GM21723 (cell line): ENCODE measurements around the gene P2RX6.

ENCODE experiments used
- ATAC-seq: cut with Tn5 transposase; IDR thresholded peaks from one replicate; pipeline ENCODE4 v1.9.1; 2021; ENCODE audit warnings: mild to moderate bottlenecking, moderate library complexity; ENCODE audit not compliant: unreplicated experiment

P2RX6 gene

DNA sequence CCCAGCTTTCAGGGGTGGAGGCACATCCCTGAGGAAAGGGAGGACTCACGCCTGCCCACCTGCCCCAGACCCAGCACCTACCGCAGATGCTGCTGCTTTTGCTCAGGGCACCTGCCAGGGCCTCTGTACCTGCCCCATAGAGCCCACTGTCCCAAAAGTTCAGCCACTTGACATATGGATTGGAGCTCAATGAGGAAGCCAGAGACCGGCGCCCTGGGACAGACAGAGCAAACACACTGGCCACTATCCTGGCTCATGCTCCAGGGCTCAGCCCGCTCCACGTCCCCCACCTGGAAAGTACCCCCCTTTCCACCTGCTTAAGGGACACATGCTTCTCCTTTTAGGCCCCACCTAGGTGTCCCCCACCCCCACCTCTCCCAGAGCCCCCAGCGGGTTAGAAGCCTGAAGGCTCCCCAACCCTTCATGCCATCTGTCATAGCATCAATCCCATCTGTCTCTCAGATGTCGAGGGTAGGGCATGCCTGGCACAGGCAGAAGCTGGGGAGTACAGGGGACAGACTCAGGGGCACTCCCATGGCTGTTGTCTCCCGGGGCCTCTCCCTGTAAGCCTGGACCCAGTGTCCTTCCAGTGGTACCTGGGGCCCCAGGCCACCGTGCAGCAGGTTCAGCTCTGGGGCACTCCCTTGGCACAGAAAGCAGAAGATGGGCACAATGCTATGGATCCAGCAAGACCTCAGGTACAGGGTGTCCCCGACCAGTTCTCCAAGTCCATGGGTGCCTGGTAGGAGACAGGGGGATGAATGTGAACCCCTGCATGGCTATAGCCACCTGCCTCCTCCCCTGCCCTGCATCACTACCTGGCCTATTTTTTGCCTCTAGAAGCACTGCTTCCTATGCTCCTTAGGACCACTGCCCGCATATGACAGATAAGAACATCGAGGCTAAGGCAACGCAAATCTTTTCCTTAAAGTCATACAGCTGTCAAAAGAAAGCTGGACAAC lies 2.2 kb upstream of the P2RX6 start:
- no peak for ATAC-seq

DNA sequence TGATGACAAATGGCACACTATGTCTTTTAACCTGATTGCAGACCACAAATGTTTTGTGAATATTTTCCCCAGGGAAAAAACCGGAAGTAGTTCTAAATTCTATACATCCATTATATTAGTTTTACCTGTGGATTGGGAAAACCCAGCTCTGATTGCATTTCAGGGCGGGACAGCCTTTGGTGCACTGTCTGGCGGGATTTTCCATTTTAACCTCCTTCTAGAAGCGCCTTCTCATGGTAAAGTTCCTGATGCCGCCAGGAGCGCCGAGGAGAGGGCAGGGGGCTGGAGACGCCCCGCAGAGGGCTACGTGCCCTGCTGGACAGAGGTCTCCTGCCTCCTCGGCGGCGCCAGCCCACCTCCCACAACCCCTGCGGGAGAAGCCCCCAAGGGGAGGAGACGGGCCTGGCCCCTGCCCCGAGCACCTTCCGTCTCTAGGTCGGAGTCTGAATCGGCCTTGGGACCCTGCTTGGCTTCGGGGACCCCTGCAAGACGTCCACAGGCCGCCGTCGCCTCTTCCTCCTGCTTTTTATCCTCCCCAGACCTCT lies 1.2 kb upstream of the P2RX6 start:
- ATAC-seq, result no peak

DNA sequence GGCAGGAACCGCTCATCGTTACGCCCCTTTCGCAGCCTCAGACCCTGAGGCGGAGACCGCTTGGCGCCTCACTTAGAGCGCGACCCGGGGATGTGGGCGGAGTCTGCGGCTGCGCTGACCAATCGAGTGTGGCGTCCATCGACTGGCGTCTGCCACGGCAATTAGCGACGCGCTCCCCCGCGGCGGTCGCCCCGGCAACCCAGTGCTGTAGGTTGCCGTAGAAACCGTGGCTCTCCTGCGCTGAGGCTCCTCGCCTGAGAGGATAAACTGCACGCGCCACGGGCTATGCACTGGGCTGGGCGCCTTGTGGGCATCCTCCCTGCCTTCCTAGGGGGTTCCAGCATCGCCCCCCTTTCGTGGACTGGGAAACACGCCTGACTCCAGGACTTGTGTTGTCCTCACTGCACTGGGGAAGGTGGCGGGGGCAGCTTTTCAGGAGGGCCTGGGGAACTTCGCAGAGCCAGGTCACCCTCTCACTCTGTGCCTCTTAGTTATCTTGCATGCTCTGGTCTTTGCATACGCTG lies 701 bp upstream of the P2RX6 start:
- peak; percentile 80 for ATAC-seq

DNA sequence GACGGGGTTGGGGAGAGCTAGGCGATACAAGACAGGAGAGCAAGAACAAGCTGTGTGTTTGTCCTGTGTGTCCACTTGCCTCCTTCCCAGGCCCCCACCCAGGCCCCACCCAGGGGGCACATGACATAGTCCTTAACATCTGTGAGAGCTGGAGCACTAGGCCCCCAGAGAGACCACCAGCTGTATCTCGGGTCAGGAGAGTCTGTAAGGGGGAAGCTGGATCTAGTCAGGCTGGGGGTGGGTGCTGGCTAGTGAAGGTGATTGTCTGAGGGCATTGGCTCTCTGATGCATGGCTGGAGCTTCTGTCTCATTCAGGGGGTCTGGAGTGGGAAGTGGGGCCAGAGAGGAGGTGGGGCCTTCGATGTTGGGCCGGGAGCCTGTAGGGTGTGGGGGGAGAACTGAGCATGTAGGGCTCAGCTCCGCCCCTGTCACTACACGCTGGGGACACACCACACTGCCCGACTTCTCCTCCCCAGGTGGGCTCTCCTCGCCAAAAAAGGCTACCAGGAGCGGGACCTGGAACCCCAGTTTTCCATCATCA lies 571 bp downstream of the P2RX6 start:
- no peak for ATAC-seq

DNA sequence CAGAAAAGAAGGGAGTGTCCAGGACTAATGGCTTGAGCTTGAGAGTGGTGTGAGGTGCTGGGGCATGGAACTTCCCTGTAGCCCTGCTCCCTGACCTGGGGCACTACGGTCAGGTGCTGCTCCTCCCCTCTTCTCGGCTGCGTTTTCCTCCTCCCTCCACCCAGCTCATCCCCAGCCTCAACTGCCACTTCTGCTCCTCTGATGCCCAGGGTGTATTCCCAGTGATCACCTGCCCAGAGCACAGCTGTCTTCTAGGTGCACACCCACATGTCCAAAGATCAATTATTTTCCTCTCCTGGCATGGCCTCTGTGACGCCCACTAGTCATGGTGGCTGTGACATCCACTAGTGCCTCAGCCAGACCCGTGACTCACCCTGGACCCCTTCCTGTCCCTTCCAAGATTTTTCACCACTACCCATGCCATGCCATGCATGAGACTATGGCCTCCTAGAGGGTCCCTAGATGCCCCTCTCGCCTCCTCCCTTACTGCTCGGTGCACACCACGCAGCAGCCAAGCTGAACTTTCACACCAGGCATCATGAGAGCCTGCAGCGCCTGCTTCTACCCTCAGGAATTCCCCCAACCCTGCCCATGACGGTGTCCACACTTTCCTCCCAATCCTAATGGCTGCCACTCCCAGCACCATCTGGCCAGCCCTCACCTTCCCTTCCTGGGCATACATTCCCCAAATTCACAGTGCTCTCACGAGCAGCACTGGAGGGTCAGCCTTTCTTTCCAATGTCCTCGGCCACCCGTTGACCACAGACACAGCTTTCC lies 1.9 kb downstream of the P2RX6 start:
- ATAC-seq, result no peak

DNA sequence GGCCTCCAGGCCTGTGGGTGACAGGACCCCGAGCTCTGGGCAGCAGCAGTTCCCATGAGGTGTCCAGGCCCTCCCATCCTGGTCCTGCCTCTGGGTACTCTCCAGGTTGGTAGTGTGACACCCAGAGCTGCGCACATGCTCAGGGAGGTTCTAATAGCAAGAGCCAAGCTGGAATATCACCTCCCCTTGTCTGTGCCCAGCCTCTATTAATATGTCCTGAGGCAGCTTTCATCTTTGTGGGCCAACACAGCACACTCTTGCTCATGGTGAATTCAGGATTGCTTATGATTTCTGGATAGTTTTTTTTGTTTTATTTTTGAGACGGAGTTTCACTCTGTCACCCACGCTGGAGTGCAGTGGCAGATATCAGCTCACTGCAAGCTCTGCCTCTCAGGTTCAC lies 3.3 kb downstream of the P2RX6 start:
- ATAC-seq, result no peak

DNA sequence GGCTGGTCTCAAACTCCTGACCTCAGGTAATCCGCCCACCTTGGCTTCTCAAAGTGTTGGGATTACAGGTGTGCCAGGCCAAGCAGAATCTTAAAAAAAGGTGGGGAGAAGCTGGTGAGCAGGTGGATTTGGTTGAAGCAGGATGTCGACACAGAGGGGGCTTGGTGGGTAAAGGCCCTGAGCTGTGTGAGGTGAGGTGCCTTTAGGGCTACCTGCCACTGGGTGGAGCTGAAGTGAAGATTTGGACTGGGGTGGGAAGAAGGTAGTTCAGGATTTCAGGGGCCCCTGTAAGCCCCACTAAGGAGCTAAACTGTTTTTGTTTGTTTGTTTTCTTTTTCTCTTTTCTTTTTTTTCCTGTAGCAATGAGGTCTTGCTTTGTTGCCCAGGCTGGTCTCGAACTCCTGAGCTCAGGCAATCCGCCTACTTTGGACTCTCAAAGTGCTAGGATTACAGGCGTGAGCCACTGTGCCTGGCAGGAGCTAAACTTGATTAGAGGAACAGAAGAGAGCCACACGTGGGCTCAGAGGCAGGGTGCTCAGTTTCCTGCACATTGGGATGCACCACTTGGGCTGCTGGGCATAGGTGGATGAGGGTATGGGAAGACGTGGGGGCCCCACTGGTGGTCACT lies 6.0 kb downstream of the P2RX6 start:
- ATAC-seq, result no peak

DNA sequence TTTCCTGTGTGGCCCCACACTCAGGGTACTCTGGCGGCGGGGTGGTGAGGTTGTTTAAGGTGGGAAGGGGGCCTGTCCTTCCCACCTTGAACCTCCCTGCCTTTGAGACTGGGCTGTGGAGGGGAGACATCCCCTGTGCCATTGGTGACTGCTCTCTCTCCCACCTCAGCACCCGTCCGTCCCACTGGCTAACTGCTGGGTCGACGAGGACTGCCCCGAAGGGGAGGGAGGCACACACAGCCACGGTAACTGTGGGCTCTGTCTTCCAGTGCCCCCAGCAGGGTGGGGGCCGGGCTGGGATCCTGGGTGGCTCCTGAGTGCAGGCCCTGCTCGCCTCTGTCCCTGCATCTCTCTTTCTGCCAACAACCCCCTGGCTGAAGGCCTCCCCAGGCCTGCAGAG lies 7.5 kb downstream of the P2RX6 start:
- ATAC-seq, result no peak

DNA sequence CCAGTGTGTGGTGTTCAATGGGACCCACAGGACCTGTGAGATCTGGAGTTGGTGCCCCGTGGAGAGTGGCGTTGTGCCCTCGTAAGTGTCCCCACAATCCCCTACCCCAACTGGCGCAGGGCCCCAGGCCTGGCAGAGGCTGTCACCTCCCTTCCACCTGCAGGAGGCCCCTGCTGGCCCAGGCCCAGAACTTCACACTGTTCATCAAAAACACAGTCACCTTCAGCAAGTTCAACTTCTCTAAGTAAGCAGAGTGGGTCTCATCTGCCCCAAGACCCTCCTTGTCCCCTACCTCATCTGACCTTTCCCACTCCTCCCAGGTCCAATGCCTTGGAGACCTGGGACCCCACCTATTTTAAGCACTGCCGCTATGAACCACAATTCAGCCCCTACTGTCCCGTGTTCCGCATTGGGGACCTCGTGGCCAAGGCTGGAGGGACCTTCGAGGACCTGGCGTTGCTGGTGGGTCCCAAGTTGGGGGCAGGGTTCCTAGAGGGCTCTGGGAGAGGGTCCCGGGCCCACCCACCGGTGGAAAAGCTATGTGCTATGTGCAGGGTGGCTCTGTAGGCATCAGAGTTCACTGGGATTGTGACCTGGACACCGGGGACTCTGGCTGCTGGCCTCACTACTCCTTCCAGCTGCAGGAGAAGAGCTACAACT lies 8.1 kb downstream of the P2RX6 start:
- no peak for ATAC-seq

DNA sequence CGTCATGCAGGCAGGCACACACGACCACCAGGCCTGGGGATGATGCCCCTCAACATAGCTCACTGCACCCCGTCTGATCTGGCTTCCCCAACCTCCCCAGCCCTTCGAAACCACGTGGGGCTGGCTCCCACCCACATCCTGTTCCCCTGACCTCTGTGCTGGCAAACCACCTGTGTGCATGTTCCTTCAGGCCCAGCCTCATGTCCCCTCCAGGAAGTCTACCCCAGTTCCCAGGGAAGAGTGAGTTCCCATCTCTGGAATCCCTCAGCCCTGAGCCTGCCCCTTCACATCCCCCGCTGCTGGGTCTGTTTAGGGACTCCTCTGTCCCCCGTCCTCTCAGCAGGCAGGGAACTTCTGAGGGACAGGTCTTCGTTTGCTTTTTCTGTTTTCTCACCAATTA lies 10.3 kb downstream of the P2RX6 start:
- ATAC-seq, result no peak

DNA sequence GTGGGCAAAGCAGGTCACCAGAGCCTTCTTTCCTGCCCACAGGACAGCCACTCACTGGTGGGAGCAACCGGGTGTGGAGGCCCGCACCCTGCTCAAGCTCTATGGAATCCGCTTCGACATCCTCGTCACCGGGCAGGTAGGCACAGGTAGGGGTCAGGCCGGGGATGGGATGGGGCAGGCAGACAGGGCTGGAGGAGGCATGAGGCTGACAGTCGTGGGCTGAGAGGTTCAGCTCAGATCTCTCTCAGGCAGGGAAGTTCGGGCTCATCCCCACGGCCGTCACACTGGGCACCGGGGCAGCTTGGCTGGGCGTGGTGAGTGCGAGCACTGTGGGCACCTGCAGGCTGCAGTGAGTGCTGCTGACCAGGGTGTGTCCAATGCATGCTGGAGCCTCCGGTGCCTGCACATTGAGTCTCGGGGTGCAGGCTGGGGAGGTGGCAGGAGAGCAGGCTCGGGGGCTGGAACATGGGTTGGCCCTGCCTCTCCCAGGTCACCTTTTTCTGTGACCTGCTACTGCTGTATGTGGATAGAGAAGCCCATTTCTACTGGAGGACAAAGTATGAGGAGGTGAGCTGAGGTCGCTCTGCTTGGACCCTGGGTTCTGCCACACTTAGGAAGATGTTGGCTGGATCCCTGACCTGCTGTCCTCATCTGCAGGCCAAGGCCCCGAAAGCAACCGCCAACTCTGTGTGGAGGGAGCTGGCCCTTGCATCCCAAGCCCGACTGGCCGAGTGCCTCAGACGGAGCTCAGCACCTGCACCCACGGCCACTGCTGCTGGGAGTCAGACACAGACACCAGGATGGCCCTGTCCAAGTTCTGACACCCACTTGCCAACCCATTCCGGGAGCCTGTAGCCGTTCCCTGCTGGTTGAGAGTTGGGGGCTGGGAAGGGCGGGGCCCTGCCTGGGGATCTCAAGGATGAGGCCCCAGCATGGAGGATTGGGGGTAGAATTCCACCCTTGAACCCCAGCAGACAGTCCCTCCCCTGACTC lies 11.1 kb downstream of the P2RX6 start:
- no peak for ATAC-seq

DNA sequence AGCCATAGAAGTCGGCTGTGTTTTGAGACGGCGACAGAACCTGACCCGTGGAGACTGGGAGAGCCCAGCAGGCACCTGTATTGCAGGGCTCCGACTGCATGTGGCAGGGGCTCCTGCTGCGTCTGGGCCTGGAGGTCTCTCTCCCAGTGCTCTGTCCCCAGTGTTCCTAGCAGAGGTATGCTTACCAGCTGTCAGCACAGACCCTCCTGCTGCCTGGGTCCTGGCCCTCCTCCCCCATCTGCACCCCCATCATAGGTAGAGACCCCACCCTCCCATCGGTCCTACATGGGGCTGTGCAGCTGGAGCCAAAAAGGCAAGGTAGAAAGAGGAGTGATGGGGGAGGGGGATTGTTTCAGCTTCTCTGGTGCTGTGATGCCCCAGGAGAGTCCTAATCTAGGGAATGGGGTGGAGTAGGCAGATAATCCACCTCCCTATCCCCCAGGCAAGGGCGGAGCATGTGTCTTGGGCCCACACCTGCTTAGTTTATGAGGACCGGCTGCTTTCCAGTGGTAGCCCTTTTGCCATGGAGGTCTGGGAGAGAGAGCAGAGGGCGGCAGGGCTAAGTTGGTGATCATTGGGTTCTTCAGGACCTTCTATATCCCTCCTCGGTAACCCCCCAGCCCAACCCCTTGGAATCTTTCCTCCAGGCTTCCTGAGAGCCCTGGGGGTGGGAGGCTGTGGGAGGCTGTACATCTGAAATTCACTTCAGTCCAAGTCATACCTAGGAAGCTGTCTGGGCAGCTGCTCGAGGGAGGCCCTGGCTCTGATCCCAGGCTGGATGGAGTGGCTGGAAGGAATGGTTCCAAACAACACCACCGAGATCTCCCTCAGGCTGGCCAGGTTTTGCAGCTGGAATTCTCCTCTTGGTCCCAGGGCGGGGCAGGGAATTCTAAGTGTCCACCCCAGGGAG lies 12.1 kb downstream of the P2RX6 start:
- no peak for ATAC-seq

DNA sequence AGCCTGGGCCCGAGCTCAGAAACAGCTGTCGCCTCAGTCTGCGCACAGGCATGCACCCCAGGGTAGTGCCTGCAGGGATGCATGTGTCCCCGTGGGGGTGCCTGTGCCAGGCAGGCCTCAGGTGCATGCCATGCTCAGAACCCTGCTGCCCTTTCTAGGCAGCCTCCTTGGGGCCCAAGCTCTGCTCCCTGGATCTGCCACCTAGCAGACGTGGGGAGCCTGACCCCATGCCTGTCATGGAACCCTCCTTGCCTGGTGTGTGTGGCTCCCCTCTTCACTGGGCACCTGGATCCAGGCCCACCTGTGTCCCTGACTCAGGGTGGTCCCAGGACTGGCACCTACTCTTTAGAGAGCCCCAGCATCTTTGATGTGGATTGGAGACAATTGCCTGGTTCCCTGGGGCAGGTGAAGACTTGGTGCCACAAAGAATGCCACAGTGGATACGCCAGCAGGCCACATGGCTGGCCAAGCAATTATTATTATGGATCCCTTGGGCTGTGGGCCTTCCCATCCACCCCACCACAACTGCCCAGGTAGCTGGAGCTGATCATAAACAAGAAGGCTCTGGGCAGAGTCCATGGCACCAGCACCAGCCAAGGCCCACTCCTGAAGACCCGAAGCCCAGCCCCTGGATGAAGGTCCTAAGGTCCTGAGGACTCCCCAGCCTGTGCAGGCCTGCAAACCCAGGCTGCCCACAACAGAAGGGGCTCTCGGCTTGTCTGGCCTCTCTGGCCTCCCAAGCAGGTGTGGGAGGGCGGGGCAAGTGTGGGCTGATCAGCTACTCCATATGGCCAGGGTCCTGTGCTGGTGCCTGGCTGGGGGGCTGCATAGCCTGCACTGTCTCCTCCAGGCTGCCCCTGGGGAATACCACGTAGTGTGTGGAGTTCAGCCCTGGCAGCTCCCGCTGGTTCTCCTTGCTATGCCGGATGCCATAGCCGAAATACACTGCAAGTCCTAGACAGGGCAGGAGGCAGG lies 13.6 kb downstream of the P2RX6 start:
- ATAC-seq, result no peak

DNA sequence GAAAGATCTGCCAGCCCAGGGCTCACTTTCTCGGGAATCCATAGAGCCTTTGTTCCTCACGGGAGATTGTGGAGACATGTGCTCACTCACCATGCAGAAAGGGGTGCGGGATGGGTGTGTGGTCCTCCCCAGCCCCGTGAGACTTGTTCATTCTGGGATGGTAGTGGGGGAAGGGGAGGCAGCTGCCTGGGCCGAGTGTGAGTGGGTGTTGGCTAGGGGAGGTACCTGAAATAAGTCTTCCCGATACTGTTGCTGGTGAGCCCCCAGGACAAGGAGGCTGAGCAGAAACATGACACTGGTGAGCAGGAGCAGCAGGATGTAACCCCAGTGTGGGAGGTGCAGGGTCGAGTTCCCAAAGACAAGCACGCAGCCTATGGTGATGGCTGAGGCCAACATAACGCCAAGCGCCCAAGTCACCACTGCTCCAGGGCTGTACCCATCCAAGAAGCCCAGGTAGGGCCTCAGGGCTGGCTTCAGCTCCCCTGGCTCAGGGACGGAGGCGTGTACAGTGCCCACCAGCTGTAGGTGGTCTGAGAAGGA lies 14.6 kb downstream of the P2RX6 start:
- ATAC-seq, result no peak

DNA sequence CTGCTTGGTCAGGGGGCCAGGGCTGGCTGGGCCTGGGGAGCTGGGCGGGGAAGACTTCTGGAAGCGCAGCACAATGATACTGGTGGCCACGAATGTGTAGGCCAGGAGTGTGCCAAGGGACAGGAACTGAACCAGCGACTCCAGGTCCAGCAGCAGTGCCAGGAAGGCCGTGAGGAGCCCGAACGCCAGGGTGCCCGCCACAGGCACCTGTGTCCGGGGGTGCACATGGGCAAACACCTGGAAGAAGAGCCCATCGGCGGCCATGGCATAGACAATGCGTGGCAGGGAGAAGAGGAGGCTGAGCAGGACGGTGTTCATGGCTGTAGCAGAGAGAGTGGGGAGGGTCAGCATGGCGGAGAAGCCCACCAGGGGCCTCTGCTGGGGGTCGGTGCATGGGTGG lies 15.1 kb downstream of the P2RX6 start:
- no peak for ATAC-seq
